ENCODE data around the gene DTX1. TPM values are rescaled to one million over a fixed set of nuclear protein-coding genes. Genes with fewer than 3 reads are reported as not detected.

The DTX1 gene
- total RNA-seq, 4 donors from 2014 or later, result 3.1 to 33.8 (median 5.3) TPM

DNA sequence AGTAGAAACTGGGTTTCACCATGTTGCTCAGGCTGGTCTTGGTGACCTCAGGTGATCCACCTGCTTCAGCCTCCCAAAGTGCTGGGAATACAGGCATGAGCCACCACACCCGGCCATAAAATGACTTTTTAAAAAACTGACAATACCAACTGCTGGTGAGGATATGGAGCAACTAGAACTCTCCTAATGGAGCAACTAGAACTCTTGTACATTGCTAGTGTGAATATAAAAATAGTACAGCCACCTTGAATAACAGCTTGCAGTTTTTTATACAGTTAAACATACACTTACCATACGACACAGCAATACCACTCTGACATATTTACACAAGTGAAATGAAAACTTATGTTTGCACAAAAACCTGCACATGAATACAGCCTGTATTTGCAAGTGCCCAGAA, 90.5 kb downstream of the DTX1 start:
- Histone ChIP-seq H3K27ac (no peak overlapping the region), H3K9me3 (no peaks in the 10 kb centered on the region), H3K4me3 (no peak overlapping the region), H3K4me1 (no peaks in the 10 kb centered on the region), H3K27me3 (no peaks in the 10 kb centered on the region), H3K36me3 (no peaks in the 10 kb centered on the region)
- no peak for DNase-seq
- no peak for TF ChIP-seq POLR2A (IDR thresholded peaks at IDR 0.05)
- TF ChIP-seq, protein P1, sequence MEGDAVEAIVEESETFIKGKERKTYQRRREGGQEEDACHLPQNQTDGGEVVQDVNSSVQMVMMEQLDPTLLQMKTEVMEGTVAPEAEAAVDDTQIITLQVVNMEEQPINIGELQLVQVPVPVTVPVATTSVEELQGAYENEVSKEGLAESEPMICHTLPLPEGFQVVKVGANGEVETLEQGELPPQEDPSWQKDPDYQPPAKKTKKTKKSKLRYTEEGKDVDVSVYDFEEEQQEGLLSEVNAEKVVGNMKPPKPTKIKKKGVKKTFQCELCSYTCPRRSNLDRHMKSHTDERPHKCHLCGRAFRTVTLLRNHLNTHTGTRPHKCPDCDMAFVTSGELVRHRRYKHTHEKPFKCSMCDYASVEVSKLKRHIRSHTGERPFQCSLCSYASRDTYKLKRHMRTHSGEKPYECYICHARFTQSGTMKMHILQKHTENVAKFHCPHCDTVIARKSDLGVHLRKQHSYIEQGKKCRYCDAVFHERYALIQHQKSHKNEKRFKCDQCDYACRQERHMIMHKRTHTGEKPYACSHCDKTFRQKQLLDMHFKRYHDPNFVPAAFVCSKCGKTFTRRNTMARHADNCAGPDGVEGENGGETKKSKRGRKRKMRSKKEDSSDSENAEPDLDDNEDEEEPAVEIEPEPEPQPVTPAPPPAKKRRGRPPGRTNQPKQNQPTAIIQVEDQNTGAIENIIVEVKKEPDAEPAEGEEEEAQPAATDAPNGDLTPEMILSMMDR (IDR thresholded peaks at IDR 0.05), result no peak

Other genes with a start within 250 kb of the DTX1 start
- gene OAS1, start 149.8 kb upstream of the DTX1 start, total RNA-seq, result 10 to 100 TPM; 33.9 to 73.1 (median 63.5) TPM
- 10 to 100 TPM in 3 of 4 donors, 1 to 10 TPM in 1; 7.1 to 53.6 (median 16.7) TPM for gene OAS3, start 118.3 kb upstream of the DTX1 start, total RNA-seq
- gene OAS2, start 78.2 kb upstream of the DTX1 start, total RNA-seq, result 10 to 100 TPM in 1 of 4 donors, 1 to 10 TPM in 3; 1.3 to 18.2 (median 3.5) TPM
- 1 to 10 TPM in 3 of 4 donors, under 1 TPM in 1; 0.85 to 4.4 (median 3.9) TPM for gene RASAL1, start 79.0 kb downstream of the DTX1 start, total RNA-seq
- gene CFAP73, start 93.0 kb downstream of the DTX1 start, total RNA-seq, result not detected
- 100 to 1,000 TPM in 1 of 4 donors, 10 to 100 TPM in 3; 62.0 to 126 (median 66.5) TPM for gene DDX54, start 128.7 kb downstream of the DTX1 start, total RNA-seq
- gene RITA1, start 129.0 kb downstream of the DTX1 start, total RNA-seq, result 10 to 100 TPM in 3 of 4 donors, 1 to 10 TPM in 1; 5.0 to 36.6 (median 33.4) TPM
- 100 to 1,000 TPM in 3 of 4 donors, 10 to 100 TPM in 1; 66.7 to 199 (median 112) TPM for gene TPCN1, start 164.7 kb downstream of the DTX1 start, total RNA-seq